NCI-H187 treated with DMSO at 0.1 percent for 48 hours (cell line): ENCODE results near the gene PGS1.

Experiments
- DNase-seq: peaks from one replicate; lab custom pipeline; 2025; lab: John Stamatoyannopoulos, UW

Gene PGS1

DNA sequence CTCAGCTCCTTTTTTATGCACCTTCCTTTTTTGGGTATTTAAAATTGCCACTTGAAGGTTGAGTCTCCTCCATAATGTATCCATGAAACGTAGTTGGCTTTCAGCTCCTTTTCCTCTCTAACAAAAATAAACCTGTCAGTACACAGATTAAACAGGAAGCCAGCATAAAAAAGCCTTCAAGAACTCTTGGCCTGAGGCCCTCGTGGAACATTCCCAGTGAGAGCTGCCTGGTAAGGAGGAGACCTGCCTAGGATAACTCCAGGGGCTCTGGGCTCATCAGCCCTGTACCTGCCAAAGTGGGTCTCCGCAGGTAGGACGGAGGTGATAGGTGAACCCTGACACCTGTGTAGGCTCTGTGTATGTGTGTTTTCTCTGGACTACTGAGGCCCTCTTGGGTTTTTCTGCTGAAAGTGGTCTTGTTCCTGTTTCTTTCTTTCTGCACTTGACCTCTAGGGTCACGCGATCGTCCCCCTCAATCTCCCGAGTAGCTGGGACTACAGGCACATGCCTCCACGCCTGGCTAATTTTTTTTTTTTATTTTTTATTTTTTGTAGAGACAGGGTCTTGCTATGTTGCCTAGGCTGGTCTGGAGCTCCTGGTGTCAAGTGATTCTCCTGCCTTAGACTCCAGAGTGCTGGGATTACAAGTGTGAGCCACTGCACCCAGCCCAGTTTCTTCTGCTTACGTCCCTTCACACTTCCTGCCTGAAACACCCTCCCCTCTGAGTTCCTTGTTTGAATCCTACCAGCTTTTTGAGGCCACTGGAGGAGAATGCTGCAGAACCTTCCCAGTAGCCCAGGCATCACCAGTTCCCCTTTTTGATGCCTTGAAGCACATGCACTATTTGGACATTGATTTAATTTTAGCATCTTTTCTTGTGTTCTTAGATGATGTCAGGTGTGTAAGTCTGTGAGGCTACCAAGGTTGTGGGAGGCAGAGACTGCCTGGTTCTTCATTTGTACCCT lies 9.8 kb downstream of the PGS1 start:
- peak; percentile 56 for DNase-seq

DNA sequence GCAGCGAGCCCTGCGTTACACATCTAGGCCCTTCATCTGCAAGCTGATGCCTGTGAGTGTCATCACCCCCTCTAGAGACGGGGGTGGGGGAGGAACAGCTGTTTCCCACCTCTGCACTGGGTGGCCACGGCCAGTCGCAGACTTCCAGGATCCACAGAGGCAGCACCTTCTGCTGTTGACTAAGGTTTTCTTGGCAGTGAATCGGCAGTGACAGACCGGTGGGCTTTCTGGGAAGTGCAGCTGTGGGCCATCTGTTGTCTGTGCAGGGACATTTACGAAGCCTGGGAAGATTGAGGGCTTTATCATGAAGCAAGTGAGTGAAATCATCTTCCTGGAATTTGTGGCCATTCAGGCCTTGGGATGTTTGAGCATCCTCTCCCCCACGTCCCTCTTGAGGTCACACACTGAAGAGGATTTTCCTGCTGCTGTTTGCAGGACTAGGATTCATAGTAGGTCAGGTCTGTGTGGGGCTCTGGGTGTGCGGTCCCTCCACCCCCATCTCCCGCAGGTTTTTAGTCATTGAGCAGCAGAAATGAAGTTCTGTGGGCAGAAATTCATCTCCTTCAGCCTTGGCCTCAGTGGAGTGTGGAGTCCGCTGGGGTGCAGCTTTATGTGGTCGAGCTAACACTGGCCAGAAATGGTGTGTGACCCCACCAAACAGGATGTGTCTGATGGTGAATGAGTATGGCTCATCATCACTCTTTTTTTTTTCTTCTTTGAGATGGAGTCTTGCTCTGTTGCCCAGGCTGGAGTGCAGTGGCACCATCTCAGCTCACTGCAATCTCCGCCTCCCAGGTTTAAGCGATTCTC lies 12.0 kb downstream of the PGS1 start:
- DNase-seq: no peak

DNA sequence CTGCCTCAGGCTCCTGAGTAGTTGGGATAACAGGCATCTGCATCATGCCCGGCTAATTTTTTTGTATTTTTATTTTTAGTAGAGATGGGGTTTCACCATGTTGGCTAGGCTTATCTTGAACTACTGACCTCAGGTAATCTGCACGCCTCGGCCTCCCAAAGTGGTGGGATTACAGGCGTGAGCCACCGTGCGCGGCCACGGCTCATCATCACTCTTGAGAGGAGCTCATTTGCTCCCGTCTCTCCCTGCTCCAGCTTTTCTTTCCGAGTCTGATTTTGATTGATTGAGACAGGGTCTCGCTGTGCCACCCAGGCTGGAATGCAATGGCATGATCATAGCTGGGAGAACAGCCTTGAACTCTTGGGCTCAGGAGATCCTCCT lies 12.6 kb downstream of the PGS1 start:
- DNase-seq: no peak

DNA sequence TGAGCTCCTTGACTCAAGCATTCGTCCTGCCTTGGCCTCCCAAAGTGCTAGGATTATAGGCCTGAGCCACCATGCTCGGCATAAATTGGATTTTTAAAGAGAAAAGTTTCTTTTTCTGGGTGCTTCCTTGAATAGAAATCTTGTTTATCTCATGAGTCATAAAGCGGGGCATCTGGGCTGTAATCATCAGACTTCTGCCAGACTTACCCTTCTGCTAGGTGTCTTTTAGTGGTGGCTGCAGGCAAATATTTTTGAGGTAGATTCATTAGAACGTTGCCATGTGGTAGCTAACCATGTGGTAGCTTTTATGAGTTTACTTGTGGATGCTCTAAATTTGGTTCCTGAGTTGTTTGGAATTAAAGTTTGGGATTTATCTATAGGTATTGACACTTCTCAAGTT lies 13.4 kb downstream of the PGS1 start:
- DNase-seq: no peak

DNA sequence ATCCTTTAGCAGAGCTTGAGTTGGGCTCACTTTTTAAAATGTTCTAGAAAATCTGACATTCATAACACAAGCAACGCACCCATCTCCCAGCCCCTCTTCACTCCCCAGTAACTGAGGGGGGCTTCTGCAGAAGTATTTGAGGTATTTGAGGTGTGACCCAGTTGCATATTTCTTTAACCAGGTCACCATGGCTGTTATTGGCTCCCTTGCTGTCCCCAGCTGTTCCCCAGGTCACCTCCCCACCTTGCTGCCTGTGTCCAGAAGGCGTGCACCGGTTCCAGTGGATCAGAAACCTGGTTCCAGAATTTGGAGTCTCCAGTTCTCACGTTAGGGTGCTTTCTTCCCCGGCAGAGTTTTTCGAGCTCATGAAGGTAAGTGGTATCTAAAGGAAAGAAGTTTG lies 13.8 kb downstream of the PGS1 start:
- DNase-seq: no peak

DNA sequence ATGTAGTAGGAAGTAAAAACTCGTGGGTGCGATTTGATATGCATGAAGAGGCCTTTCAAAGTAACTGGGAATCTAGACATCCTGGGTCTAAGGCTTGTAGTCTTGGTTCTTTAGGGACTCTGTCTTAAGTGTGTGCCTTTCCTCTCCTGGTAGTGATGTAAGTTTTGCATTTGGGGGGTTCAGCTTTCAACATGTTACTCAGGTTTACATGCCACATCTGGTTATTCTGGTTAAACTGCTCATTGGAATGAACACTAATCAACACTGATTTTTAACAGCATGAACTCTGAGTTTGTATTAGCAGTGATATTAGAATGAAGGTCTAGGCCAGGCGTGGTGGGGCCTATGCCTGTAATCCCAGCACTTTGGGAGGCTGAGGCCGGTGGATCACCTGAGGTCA lies 15.1 kb downstream of the PGS1 start:
- no peak for DNase-seq

DNA sequence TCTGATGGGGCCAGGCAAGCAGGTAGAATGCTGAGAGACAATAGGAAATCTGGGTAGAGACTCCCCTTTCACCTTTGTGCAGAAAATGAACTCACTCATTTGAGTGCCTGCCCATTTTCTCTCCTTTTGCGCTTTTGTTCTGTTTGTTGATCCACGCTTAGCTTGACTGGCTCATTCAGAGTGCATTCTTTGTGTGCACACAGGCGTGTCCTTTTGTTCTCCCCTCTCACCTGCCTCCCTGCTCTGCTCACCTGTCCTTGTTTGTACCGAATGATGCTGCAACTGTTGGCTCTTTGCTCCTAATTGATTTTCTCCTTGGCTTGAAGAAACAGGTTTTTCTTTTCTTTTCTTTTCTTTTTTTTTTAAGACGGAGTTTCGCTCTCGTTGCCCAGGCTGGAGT lies 15.8 kb downstream of the PGS1 start:
- DNase-seq: peak; percentile 96

DNA sequence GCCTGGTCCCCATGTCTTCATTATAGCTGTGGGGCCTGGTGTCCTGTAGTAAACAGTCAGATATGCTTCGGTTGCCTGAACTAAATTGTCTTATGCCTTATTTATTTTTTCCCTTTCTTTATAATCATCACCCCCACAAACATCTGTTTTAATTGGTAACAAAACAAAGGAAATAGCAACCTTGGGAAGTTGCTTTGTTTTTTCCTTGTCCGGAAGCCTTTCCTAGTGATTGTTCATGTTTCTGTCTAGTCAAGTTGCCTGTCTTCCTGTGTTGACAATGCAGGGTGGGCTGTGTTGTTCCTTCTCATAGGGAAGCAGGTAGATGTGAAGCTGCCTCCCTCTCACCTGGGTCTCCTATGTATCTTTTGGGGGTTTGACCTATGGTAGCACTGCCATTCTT lies 16.7 kb downstream of the PGS1 start:
- no peak for DNase-seq

DNA sequence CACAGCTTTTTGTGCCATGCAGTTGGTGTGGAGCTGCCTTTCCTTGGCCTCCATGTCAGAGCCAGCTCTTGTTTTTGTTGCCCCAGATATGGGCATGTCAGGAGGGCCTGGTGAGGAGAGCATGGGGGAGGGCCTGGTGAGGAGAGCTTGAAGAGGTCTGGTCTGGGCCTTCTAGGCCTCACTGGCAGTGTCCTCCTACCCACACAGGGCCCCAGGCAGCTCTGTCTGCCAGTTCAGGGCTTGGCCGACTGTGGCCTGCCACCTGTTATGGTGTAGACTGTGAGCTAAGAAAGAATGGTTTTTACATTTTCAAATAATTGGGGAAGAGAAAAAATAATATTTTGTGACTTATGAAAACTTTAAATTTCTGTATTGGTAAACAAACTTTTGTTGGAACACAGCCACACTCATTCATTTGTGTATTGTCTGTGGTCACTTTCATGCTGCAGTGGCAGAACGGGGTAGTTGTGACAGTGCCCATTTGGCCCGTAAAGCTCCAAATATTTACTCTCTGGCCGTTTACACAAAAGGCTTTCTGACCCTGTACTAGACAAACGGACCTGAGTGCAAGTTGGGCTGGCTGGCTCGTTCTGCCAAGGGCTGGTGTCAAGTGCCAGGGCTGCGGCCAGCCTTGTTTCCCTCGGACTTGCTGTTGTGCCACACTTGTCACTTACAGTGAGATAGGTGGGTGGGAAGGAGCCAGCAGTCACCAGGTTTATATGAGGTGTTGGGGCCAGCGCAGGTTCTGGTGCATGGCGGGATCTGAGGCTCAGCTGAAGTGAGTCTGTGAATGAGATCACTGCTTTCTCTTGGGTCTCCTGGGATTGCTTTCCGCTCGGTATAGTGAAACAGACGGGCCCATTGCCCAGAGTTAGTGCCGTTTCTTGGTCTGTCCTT lies 18.2 kb downstream of the PGS1 start:
- DNase-seq: no peak

DNA sequence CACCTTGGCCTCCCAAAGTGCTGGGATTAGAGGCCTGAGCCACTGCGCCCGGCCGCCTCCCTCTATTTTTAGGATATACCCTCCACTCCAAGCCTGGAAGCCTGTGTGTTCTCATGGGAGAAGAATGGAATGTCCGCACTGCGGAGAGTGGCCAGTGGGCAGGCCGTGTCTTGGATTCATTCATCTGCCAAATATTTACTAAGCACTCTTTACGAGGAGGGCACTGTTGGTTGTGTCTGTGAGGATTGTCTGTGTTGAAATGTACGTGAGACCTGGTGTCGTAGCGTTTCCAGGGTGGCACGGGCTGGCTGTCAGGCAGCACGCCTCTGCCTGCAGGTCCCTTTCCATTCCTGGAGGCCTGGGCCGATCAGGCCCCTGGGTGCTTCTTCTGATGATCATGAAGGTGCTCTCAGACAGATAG lies 19.2 kb downstream of the PGS1 start:
- DNase-seq: no peak

DNA sequence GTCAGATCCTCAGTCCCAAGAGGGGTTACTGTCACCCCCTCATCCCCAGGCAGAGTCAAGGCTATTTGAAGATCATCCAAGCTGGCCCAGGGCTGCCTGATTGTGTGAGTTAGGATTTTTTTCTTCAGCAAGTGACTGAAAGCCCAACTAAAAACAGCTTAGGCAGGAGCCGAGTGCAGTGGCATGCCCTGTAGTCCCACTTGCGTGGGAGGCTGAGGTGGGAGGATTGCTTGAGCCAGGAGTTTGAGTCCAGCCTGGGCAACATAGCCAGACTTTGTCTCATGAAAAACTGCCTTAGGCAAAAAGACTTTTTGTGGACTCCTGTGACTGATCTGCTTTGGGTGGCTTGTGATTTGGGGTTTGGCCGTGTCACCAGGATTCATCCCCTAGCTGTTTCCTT lies 19.9 kb downstream of the PGS1 start:
- no peak for DNase-seq

DNA sequence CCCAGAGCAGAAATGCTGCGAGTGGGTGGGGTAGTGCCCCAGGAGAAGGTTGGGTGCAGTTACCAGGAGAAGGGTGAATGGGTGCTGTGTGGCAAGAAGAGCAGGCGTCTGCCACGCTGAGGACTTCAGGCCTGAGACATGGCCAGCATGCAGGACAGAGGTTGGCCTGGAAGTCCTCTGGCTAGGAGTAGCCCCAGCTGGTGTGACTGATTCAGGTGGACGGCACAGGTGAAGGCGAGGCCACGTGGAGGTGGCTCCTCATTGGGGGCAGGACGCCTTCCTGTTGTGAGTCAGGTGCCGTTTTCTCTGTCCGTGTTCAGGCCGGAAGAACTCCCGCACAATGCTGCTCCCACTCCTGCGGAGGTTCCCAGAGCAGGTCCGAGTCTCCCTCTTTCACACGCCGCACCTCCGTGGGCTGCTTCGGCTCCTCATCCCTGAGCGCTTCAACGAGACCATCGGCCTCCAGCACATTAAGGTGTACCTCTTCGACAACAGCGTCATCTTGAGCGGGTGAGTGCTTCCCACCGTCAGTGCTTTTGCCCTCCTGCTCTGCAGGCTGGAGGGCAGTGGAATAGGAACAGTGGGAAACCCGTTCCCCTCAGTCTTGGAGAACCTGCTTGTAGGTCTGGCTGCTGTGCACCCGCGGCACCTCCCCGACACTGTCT lies 20.7 kb downstream of the PGS1 start:
- no peak for DNase-seq

DNA sequence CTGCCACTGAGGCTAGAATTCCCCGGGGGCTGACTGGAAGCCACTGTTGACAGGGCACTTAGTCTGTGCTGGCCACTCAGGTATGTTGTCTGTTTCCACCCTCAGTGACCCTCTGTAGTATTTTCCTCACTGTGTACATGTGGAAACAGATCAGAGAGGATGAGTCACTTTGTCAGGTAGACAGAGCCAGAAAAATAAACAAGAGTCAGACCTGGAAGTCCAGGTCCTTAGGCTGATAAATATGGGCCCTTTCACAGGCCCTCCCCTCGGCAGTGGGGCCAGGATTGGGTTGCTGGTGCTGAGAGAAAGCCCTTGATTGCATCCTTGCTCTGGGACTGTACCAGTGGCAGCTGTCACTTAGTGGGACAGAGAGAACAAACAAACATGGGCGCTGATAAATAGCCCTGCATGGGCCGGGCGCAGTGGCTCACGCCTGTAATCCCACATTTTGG lies 21.3 kb downstream of the PGS1 start:
- no peak for DNase-seq

DNA sequence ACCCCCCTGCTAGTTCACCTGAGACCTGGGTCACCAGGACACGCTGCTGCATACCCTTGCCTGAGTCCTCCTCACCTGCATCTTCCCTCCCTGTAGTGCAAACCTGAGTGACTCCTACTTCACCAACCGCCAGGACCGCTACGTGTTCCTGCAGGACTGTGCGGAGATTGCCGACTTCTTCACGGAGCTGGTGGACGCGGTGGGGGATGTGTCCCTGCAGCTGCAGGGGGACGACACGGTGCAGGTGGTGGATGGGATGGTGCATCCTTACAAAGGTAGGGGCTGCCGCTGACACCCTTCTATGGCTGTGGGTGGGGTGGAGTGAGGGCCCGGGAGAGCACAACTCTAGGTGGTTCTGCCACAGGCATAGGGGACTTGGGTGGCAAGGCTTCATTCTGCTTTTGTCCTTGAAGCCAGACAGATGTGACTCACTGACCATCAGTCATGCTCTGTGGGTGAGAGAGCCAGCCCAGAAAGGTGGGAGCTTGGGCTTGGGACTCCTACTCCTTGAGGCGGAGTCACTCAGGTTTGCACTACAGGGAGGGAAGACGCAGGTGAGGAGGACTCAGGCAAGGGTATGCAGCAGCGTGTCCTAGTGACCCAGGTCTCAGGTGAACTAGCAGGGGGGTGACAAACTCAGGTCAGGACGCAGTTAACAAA lies 22.3 kb downstream of the PGS1 start:
- no peak for DNase-seq

DNA sequence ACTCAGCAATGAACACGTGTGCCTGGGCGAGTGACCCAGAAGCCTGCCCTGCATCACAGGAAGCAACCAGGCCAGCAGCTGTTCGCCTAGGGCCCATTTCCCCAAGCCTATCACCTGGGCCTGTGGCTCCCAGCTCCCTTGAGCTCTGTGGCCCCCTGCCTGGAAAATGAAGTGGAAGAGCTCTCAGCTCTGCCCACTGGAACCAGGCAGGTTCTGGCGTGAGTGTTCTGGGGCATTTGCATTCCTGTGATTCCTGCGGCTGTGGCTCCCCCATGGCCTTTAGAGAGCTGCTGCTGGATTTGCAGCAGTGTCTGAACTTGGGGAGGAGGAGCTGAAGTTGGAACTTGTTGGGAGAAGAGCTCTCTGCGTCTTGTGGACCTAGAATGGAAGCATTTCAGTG lies 22.8 kb downstream of the PGS1 start:
- no peak for DNase-seq

DNA sequence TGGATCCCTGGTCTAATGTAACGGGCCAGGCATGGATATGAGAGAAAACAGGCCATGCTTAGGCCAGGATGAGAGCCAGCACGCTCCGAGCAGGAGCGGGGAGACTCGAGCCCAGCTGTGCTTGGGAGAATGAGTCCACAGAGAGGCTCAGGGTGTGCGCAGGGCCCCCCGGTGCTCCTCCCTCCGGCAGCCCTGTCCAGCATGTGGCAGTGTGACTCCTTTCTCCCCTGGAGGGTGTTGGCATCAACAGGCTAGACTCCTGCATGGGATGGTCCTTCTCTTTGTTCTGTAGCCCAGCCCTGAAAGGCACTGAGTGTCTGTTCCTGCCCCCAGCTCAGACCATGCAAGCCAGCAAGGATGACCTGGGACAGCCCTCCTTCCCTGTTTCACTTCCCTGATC lies 23.4 kb downstream of the PGS1 start:
- DNase-seq: no peak

DNA sequence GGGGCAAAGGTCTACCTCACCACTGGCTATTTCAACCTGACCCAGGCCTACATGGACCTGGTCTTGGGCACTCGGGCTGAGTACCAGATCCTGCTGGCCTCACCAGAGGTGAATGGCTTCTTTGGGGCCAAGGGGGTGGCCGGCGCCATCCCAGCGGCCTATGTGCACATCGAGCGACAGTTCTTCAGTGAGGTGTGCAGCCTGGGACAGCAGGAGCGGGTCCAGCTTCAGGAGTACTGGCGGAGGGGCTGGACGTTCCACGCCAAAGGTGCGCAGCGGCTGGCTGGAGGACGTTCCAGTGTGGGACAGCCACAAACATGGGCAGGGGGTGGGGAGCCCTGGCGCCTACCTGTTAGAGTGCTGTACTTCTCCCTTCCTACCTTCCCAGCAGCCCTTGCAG lies 25.4 kb downstream of the PGS1 start:
- DNase-seq: no peak

DNA sequence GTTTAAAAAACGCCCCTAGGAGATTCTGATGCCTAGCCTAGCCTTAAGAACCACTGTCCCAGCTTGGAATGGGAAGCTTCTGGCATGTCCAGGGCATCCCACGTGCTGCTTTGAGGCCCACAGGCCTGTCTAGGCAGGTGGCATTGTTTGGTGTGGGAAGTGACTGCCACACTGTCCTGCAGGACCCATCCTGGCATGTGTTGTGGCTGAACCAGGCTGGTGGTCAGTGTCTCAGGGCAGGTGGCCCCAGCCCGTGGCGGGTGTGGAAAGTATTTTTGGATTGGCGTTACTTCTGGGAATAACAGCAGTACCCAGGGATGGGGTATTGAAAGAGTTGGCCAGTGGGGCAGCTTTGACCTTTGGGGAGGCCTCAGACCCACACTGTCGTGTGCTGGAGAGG lies 27.9 kb downstream of the PGS1 start:
- DNase-seq: no peak

DNA sequence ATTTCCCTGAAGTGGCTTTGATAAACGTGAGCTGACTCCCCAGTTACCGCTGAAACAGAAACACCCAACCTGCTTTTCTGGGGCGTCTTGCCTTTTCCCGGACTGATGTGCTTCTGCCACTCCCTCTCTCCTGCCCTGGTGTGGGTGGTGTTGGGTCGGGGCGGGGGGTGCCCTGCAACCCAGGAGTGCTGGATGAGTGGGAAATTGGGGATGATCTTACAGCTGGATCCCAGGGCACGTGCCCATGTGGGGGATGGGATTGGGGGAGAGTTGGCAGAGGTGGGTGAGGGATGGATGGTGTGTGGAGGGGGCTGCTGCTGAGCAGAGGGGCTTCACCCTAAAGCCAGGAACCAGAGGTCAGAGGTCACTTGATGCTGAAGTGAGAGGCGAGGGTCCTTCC lies 28.5 kb downstream of the PGS1 start:
- no peak for DNase-seq

DNA sequence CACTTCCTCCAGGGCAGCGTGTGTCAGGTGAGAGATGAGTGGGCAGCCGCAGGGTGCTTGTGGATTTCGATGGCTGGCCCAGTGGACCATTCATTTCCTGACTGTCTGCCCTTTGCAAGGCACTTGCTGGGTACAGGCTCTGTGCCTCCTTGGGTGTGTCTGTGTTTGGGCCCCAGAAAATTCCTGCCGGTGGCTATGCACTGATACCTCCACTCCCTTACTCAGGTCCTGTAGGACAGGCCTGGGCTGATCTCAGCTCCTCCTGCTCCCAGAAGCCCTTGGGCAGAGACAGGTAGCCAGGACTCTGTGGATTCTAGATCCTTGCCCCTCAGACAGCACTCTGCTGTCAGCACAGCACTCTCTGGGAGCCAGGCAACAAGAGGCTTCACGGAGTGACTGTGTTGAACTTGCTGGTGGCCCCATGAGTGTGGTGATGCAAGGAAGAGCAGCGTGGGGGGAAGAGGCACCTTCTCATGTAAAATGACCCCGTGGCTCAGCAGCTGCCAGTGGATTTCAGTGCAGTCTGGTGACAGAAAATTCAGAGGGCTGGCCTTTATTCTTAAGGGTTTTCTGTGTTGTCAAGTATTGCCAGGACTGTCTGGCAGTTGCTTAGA lies 29.0 kb downstream of the PGS1 start:
- DNase-seq: peak; percentile 44
